GM21367 (cell line): ENCODE measurements around the gene SLC16A12.
"Not testable (repeated sequence)": the region's sequence is repeated elsewhere in the genome, so short reads cannot be mapped to it uniquely, and the experiment has no call there.

Source experiments
- ATAC-seq: cut with Tn5 transposase; IDR thresholded peaks from one replicate; pipeline ENCODE4 v1.9.1; 2021; ENCODE audit not compliant: unreplicated experiment

The SLC16A12 gene

GRCh38 chr10:89393898-89394297 is 141.5 kb downstream of the SLC16A12 start:
- no peak for ATAC-seq

GRCh38 chr10:89392974-89393373 is 142.4 kb downstream of the SLC16A12 start:
- ATAC-seq: no peak

- peak; percentile 77 for ATAC-seq
These were observed 143.3 kb downstream of the SLC16A12 start, which contains the start of gene IFIT1 for GRCh38 chr10:89391907-89392756. Gene IFIT1 (plus strand): TSS chr10:89392623. CDS start chr10:89392713, 90 bp downstream.

- ATAC-seq: not testable (repeated sequence)
These were observed 144.2 kb downstream of the SLC16A12 start for GRCh38 chr10:89391226-89391576.

GRCh38 chr10:89390476-89391225 is 144.7 kb downstream of the SLC16A12 start:
- ATAC-seq: no peak

- ATAC-seq: no peak
These were observed 146.1 kb downstream of the SLC16A12 start for GRCh38 chr10:89389254-89389653.

GRCh38 chr10:89388806-89389205 is 146.6 kb downstream of the SLC16A12 start:
- no peak for ATAC-seq

GRCh38 chr10:89384474-89385340 is 150.7 kb downstream of the SLC16A12 start:
- ATAC-seq: no peak

GRCh38 chr10:89382757-89383156 is 152.6 kb downstream of the SLC16A12 start:
- ATAC-seq: no peak
